Heart left ventricle (tissue), 16 donors: ENCODE data around the gene NXN. TPM values are rescaled to one million over a fixed set of nuclear protein-coding genes. Genes with fewer than 3 reads are reported as not detected.

Experiments used
- ATAC-seq, 4 donors: fragments of 200-7000 bp; cut with Tn5 transposase; one replicate each; pipeline ENCODE4 v1.9.1; 2020 to 2022; ENCODE audit warnings: moderate library complexity in 4 of 4, mild to moderate bottlenecking in 3 of 4, moderate number of reproducible peaks in 1 of 4
- DNase-seq, 5 donors: peaks; one replicate each; pipeline ENCODE4 v3.0.0-alpha.2; 2020
- H3K27ac ChIP-seq, 12 donors: fragments of 200-600 bp; sonication (generic) in 4 of 12; one replicate each; pipeline versions ENCODE4 v1.5.0 to v1.8.0; 2016 to 2022; ENCODE audit warnings: mild to moderate bottlenecking in 2 of 12
- H3K27me3 ChIP-seq, 9 donors: fragments of 200-600 bp; sonication (generic) in 2 of 9; one replicate each; pipeline versions ENCODE4 v1.5.1 to v1.8.0; 2016 to 2022; ENCODE audit warnings: mild to moderate bottlenecking in 3 of 9
- H3K36me3 ChIP-seq, 9 donors: fragments of 200-600 bp; sonication (generic) in 2 of 9; one replicate each; pipeline versions ENCODE4 v1.5.0 to v1.8.0; 2018 to 2022; ENCODE audit warnings: mild to moderate bottlenecking in 2 of 9
- H3K4me1 ChIP-seq, 12 donors: fragments of 200-600 bp; sonication (generic) in 4 of 12; one replicate each; pipeline versions ENCODE4 v1.5.0 to v1.8.0; 2016 to 2022; ENCODE audit warnings: mild to moderate bottlenecking in 3 of 12
- H3K4me3 ChIP-seq, 12 donors: fragments of 200-600 bp; sonication (generic) in 4 of 12; one replicate each; pipeline versions ENCODE4 v1.5.0 to v1.8.0; 2017 to 2022; ENCODE audit warnings: mild to moderate bottlenecking in 9 of 12, moderate library complexity in 4 of 12
- H3K9me3 ChIP-seq, 12 donors: fragments of 200-600 bp; sonication (generic) in 4 of 12; one replicate each; pipeline versions ENCODE4 v1.5.0 to v1.8.0; 2016 to 2022; ENCODE audit warnings: mild to moderate bottlenecking in 1 of 12
- POLR2A ChIP-seq, 2 donors: fragments of 450-650 bp; IDR thresholded peaks; one replicate each; pipeline ENCODE4 v1.6.1; 2017; ENCODE audit warnings: antibody characterized with exemption in 2 of 2, mild to moderate bottlenecking in 2 of 2, moderate library complexity in 2 of 2
- WGBS, 4 donors: extraction: QIAGEN DNeasy Blood & Tissue Kit in 2 of 4; methylation state at CpG; one replicate each; pipeline versions ENCODE4 v1.1.5 to v1.1.7; 2013 to 2018; 5-methylcytosine and 5-hydroxymethylcytosine counted together
- intact Hi-C, 10 donors: fragments of 100-400 bp; cut with DNase I; formaldehyde crosslinking; loops; one replicate each; pipeline versions ENCODE4 v1.11.1 to v1.14.2; 2022
- polyA plus RNA-seq, 2 donors: library from polyadenylated mRNA; stranded (reverse); fragments of 200-250 nt; gene quantifications; one replicate each; pipeline ENCODE4 v1.2.3, GENCODE V29; 2013
- total RNA-seq, 9 donors: library from RNA; depleted of rRNA in 2 of 9; stranded (reverse); fragments of >200 nt in 2 of 9; fragmentation: NEBNext Ultra II Directional in 3 of 9; extraction: Animal tissue kit (Norgen Biotek cat#: 25700) in 3 of 9; gene quantifications; one replicate each; pipeline versions ENCODE4 v1.1.0 to v1.2.4, GENCODE V29; 2016 to 2023
- TF ChIP-seq, protein P1 (sequence below), 12 donors: fragments of 200-600 bp; sonication (generic) in 4 of 12; IDR thresholded peaks; one replicate each; pipeline versions ENCODE4 v1.5.0 to v1.8.0; 2018 to 2022; ENCODE audit warnings: antibody characterized with exemption in 12 of 12, mild to moderate bottlenecking in 5 of 12
- donor health status: ischemic (EF 13 %, LVEDD 7.1; RV severe dilation, severe dysfunction).
- donor health status: healthy with polysubstance abuse.
- donor health status: DM: no; HTN: yes; CAD: no.
- donor health status: DM: no; HTN: no; CAD: no.
- donor health status: ischemic (EF 25% LVEDD 6.9; RV normal size, moderate dysfunction).
- donor health status: ischemic (EF 25% LVEDD 5.7; RV mildly dilated, moderate dysfunction).
- donor health status: healthy.
- donor health status: DM: yes; HTN: yes; CAD: no.
- donor health status: ischemic (EF 35%, LVEDD 5.7; RV mildly dilated, moderate dysfunction).
- donor health status: nonischemic (EF 11% LVEDD 7.7; RV severe dilation, severe dysfunction).
- donor health status: DM: yes; HTN: yes; CAD: no.
- donor health status: PGD.
- donor health status: ischemic (EF 29% LVEDD 5.4; RV normal size, mild dysfunction).
- donor health status: nonischemic (EF 23%, LVEDD 6.1; RV moderate dilation, normal function).

The NXN gene
- total and polyA plus RNA-seq, 11 donors, result 8.6 to 20.3 (median 14.1) TPM

DNA sequence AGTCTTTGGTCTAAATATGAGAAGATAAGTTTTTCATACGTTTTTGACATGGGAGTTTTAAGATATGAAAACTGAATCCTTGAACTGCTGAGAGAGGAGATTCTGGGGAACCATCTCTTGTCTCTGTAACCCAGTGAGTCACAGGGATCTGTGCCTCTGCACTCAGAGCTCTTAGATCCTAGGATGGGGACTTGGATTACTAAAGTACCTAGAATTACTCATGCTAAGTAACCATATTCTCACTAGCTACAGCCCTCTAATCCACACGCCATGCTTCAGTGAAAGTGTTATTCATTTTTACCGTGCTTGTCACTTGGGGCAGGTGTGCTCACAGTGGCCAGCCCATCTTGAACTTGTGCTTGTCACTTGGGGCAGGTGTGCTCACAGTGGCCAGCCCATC lies 195.4 kb downstream of the NXN start:
- 69 to 78% (median 72%) methylated on average over 3 of the region's 3 CpGs for WGBS, 4 donors
- Histone ChIP-seq H3K36me3 (peaks cover 0 to 50% (median 26%) of the 10 kb centered on the region in 9 donors), H3K4me1 (peaks cover 3 to 30% (median 22%) of the 10 kb centered on the region in 12 donors), H3K9me3 (no peaks in the 10 kb centered on the region), H3K27me3 (no peaks in the 10 kb centered on the region), H3K27ac (no peak overlapping the region), H3K4me3 (no peak overlapping the region)
- DNase-seq (no peak), ATAC-seq (no peak)
- intact Hi-C loops, result loop anchor here in 1 of 10 donors (5.0 kb wide), 1 partner anchor 193 kb away; the partner anchor contains the start of gene NXN
- TF ChIP-seq, protein P1, sequence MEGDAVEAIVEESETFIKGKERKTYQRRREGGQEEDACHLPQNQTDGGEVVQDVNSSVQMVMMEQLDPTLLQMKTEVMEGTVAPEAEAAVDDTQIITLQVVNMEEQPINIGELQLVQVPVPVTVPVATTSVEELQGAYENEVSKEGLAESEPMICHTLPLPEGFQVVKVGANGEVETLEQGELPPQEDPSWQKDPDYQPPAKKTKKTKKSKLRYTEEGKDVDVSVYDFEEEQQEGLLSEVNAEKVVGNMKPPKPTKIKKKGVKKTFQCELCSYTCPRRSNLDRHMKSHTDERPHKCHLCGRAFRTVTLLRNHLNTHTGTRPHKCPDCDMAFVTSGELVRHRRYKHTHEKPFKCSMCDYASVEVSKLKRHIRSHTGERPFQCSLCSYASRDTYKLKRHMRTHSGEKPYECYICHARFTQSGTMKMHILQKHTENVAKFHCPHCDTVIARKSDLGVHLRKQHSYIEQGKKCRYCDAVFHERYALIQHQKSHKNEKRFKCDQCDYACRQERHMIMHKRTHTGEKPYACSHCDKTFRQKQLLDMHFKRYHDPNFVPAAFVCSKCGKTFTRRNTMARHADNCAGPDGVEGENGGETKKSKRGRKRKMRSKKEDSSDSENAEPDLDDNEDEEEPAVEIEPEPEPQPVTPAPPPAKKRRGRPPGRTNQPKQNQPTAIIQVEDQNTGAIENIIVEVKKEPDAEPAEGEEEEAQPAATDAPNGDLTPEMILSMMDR (IDR thresholded peaks at IDR 0.05), result no peak
- TF ChIP-seq POLR2A (IDR thresholded peaks at IDR 0.05), result no peak

GRCh38 chr17:781805-782731 lies 197.5 kb downstream of the NXN start, which contains the start of the genes GLOD4 and MRM3:
Gene GLOD4 (minus strand): TSS chr17:782280. CDS start chr17:782255, 25 bp downstream.
Gene MRM3 (plus strand): TSS chr17:782353. CDS start chr17:782379, 26 bp downstream.
- Histone ChIP-seq H3K9me3 (no peaks in the 10 kb centered on the region), H3K27me3 (no peaks in the 10 kb centered on the region), H3K36me3 (peaks cover 0 to 49% (median 24%) of the 10 kb centered on the region in 9 donors), H3K4me3 (peak within 1 kb of the TSS; percentile 71 to 99 (median 86)), H3K27ac (peak within 1 kb of the TSS; percentile 5 to 87 (median 82)), H3K4me1 (peaks cover 3 to 30% (median 22%) of the 10 kb centered on the region in 12 donors)
- ATAC-seq (peak; percentile 98 to 99 (median 98)), DNase-seq (peak; percentile 92 to 96 (median 93))
- TF ChIP-seq POLR2A (IDR thresholded peaks at IDR 0.05), result peak in 1 of 2 donors; percentile 70
- TF ChIP-seq, protein P1 (IDR thresholded peaks at IDR 0.05), result peak in 4 of 12 donors; percentile 14 to 27 (median 23)
- intact Hi-C loops, result loop anchor here in 1 of 10 donors (5.0 kb wide), 1 partner anchor 195 kb away; the partner anchor contains the start of gene NXN
- 0 to 1% (median 0%) methylated on average over 48 to 87 of the region's 87 CpGs for WGBS, 4 donors

GRCh38 chr17:778096-778495 lies 201.5 kb downstream of the NXN start:
- TF ChIP-seq, protein P1 (IDR thresholded peaks at IDR 0.05), result no peak
- TF ChIP-seq POLR2A (IDR thresholded peaks at IDR 0.05), result no peak
- WGBS, 4 donors, result 90 to 95% (median 92%) methylated on average over 11 of the region's 11 CpGs
- Histone ChIP-seq H3K4me1 (peaks cover 2 to 16% (median 11%) of the 10 kb centered on the region in 12 donors), H3K36me3 (peaks cover 0 to 60% (median 56%) of the 10 kb centered on the region in 9 donors), H3K4me3 (no peak overlapping the region), H3K27ac (no peak overlapping the region), H3K27me3 (no peaks in the 10 kb centered on the region), H3K9me3 (no peaks in the 10 kb centered on the region)
- no peak for DNase-seq
- intact Hi-C loops, result no loop called here
- no peak for ATAC-seq

- intact Hi-C loops, result no loop called here
- no peaks in the 10 kb centered on the region for H3K9me3 ChIP-seq
- DNase-seq (no peak), ATAC-seq (no peak)
- WGBS, 4 donors, result 91 to 96% (median 93%) methylated on average over 4 to 5 of the region's 5 CpGs
- H3K36me3 ChIP-seq, result peaks cover 0 to 98% (median 89%) of the 10 kb centered on the region in 9 donors
- H3K4me3 ChIP-seq, result no peak overlapping the region
- H3K27ac ChIP-seq, result no peak overlapping the region
- H3K4me1 ChIP-seq, result no peaks in the 10 kb centered on the region
- H3K27me3 ChIP-seq, result no peaks in the 10 kb centered on the region
- TF ChIP-seq, protein P1 (IDR thresholded peaks at IDR 0.05), result no peak
- TF ChIP-seq POLR2A (IDR thresholded peaks at IDR 0.05), result no peak
These were observed 205.3 kb downstream of the NXN start for GRCh38 chr17:774313-774584.
